ENCODE measurements around the gene ARHGEF11.

Gene ARHGEF11

GRCh38 chr1:156913809-156914387 is 131.6 kb downstream of the ARHGEF11 start:
- TF ChIP-seq, protein P1, sequence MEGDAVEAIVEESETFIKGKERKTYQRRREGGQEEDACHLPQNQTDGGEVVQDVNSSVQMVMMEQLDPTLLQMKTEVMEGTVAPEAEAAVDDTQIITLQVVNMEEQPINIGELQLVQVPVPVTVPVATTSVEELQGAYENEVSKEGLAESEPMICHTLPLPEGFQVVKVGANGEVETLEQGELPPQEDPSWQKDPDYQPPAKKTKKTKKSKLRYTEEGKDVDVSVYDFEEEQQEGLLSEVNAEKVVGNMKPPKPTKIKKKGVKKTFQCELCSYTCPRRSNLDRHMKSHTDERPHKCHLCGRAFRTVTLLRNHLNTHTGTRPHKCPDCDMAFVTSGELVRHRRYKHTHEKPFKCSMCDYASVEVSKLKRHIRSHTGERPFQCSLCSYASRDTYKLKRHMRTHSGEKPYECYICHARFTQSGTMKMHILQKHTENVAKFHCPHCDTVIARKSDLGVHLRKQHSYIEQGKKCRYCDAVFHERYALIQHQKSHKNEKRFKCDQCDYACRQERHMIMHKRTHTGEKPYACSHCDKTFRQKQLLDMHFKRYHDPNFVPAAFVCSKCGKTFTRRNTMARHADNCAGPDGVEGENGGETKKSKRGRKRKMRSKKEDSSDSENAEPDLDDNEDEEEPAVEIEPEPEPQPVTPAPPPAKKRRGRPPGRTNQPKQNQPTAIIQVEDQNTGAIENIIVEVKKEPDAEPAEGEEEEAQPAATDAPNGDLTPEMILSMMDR (IDR thresholded peaks at IDR 0.05; ENCODE audit: low read depth, low read length, missing control alignments): no peak
- in situ Hi-C loops (cut with HindIII; ENCODE audit: low pct_ligation_motif_present, low sequenced_read_pairs): no loop called here
- Histone ChIP-seq H3K27me3 (replicated peaks) (no peaks in the 10 kb centered on the region), H3K4me3 (ENCODE audit: low read depth, low read length) (no peak overlapping the region), H3K36me3 (replicated peaks) (peaks cover 33% of the 10 kb centered on the region), H3K27ac (no peak overlapping the region)
- DNase-seq: no peak

DNA sequence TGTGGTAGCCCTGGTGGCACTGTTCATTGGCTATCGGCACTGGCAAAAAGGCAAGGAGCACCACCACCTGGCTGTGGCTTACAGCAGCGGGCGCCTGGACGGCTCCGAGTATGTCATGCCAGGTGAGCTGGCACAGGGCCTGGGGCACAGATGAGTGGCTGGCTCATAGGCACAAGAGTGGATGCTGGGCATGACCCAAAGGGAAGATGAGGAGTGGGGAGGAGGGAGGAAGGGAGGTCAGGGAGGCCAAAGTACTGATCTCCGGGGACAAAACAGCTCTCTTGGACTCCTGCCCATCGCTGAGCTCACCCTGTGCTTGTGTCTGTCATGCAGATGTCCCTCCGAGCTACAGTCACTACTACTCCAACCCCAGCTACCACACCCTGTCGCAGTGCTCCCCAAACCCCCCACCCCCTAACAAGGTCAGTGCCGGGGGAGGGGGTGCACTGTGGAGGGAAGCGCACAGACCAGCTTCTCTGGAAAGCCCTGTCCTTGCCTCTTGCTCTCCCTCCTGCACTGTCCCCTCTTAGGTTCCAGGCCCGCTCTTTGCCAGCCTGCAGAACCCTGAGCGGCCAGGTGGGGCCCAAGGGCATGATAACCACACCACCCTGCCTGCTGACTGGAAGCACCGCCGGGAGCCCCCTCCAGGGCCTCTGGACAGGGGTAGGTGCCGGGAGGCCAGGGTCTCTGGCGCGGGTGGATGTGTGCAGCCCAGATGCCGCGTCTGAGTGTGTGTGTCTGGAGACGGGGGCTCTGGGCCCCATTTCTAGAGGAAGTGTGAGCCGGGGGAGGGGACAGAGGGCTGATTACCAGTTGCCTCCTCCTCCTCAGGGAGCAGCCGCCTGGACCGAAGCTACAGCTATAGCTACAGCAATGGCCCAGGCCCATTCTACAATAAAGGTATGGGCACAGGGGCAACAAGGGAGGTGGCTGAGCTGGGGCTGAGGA is 132.4 kb downstream of the ARHGEF11 start:
- H3K36me3 ChIP-seq (replicated peaks): peaks cover 41% of the 10 kb centered on the region
- TF ChIP-seq, protein P1 (IDR thresholded peaks at IDR 0.05; ENCODE audit: low read depth, low read length, missing control alignments): no peak
- H3K27ac ChIP-seq: no peak overlapping the region
- in situ Hi-C loops (cut with HindIII; ENCODE audit: low pct_ligation_motif_present, low sequenced_read_pairs): no loop called here
- no peak overlapping the region for H3K4me3 ChIP-seq (ENCODE audit: low read depth, low read length)
- H3K27me3 ChIP-seq (replicated peaks): no peaks in the 10 kb centered on the region
- no peak for DNase-seq

DNA sequence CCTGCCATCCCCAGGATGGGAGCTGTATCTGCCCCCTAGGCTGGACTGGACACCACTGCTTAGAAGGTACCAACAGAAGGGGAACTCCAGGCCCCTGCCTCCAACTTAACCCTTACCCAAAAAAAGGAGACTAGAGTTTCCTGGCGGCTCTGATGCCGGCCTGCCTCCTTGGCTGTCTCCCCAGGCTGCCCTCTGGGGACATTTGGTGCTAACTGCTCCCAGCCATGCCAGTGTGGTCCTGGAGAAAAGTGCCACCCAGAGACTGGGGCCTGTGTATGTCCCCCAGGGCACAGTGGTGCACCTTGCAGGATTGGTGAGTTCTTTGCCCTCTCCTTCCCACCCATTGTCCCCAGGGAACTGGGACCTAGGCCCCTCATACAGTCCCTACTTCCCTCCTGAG is 133.2 kb downstream of the ARHGEF11 start:
- Histone ChIP-seq H3K4me3 (ENCODE audit: low read depth, low read length) (no peak overlapping the region), H3K36me3 (replicated peaks) (peaks cover 43% of the 10 kb centered on the region), H3K27ac (no peak overlapping the region), H3K27me3 (replicated peaks) (no peaks in the 10 kb centered on the region)
- TF ChIP-seq, protein P1 (IDR thresholded peaks at IDR 0.05; ENCODE audit: low read depth, low read length, missing control alignments): no peak
- no peak for DNase-seq
- in situ Hi-C loops (cut with HindIII; ENCODE audit: low pct_ligation_motif_present, low sequenced_read_pairs): no loop called here

- in situ Hi-C loops (cut with HindIII; ENCODE audit: low pct_ligation_motif_present, low sequenced_read_pairs): no loop called here
- TF ChIP-seq, protein P1 (IDR thresholded peaks at IDR 0.05; ENCODE audit: low read depth, low read length, missing control alignments): no peak
Observed at GRCh38 chr1:156911577-156912298, 133.8 kb downstream of the ARHGEF11 start.

DNA sequence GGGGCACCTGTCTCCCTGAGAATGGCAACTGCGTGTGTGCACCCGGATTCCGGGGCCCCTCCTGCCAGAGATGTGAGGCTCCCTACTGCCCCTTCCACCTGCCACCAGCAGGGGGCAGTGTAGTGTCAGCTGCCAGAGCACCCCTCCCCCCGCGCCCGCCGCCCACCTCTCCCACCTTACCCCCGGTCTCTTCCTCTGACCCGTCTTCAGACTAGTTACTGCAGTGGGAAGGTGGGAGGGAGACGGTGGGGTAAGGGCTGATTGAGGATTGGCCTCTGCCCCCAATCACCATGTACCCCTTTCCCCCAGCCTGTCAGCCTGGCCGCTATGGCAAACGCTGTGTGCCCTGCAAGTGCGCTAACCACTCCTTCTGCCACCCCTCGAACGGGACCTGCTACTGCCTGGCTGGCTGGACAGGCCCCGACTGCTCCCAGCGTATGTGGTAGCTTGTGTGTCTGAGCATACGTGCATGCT is 135.2 kb downstream of the ARHGEF11 start:
- TF ChIP-seq, protein P1 (IDR thresholded peaks at IDR 0.05; ENCODE audit: low read depth, low read length, missing control alignments): peak; percentile 89
- Histone ChIP-seq H3K4me3 (ENCODE audit: low read depth, low read length) (no peak overlapping the region), H3K27ac (no peak overlapping the region), H3K27me3 (replicated peaks) (no peaks in the 10 kb centered on the region), H3K36me3 (replicated peaks) (peaks cover 47% of the 10 kb centered on the region)
- in situ Hi-C loops (cut with HindIII; ENCODE audit: low pct_ligation_motif_present, low sequenced_read_pairs): no loop called here
- no peak for DNase-seq

More at GRCh38 chr1:156911577-156912298, 133.8 kb downstream of the ARHGEF11 start:
- no peaks in the 10 kb centered on the region for H3K27me3 ChIP-seq (replicated peaks)
- H3K4me3 ChIP-seq (ENCODE audit: low read depth, low read length): no peak overlapping the region
- no peak for DNase-seq
- peaks cover 46% of the 10 kb centered on the region for H3K36me3 ChIP-seq (replicated peaks)
- no peak overlapping the region for H3K27ac ChIP-seq

Measured in brain microvascular endothelial cell (primary cell).